ACHN (cell line): Measurements from ENCODE around the gene RNF126.

Experiments
- DNase-seq: peaks from one replicate; pipeline ENCODE4 v3.0.0-alpha.2; 2015
- in situ Hi-C: cut with HindIII; loops from 2 replicates; pipeline ENCODE4 v1.10.0; 2017; ENCODE audit warnings: low sequenced_read_pairs, low pct_ligation_motif_present, low pct_unique_long_range_greater_than_20kb

RNF126 gene

DNA sequence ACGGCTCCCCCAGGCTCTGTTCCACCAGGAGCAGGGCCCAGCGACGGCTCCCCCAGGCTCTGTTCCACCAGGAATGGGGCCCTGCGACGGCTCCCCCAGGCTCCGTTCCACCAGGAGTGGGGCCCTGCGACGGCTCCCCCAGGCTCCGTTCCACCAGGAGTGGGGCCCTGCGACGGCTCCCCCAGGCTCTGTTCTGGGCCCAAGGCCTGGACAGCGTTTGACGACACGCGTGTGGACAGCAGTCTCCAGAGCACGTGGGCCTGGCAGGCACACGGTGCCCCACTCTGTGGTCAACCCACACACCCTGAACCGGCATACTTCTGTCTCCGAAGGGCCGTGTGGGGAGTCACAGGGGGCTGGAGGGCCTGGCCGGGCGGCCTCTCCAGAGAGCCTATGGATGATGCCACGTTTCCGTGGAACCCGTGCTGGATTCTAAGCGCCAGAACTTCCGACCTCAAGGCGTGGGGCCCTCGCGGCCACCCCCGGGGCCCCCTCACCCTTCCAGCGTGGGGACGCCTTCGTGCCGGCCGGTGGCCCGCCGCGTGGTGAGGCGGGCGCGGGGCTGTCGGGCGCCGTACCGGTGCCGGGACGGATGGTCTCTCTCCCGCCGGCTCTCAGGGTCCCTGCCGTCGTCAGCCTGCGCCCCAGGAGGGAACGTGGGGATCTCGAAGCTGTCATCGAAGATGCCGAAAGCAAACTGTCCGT lies 11.7 kb downstream of the RNF126 start:
- in situ Hi-C loops, result no loop called here
- DNase-seq, result no peak

DNA sequence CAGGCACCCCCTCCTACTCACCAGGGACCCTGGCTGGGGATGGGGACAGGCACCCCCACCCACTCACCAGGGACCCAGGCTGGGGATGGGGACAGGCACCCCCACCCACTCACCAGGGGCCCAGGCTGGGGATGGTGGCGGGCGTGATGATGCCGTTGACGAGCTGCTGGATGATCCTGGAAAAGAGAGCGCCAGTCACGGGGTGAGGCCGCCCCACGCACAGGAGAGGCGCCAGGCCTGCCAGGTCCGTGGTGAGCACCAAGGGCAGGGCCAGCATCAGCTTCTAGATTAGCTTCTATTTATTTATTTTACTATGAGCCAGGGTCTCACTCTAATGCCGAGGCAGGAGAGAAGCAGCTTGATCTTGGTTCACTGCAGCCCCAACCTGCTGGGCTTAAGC lies 12.9 kb downstream of the RNF126 start:
- in situ Hi-C loops, result no loop called here
- DNase-seq, result no peak

DNA sequence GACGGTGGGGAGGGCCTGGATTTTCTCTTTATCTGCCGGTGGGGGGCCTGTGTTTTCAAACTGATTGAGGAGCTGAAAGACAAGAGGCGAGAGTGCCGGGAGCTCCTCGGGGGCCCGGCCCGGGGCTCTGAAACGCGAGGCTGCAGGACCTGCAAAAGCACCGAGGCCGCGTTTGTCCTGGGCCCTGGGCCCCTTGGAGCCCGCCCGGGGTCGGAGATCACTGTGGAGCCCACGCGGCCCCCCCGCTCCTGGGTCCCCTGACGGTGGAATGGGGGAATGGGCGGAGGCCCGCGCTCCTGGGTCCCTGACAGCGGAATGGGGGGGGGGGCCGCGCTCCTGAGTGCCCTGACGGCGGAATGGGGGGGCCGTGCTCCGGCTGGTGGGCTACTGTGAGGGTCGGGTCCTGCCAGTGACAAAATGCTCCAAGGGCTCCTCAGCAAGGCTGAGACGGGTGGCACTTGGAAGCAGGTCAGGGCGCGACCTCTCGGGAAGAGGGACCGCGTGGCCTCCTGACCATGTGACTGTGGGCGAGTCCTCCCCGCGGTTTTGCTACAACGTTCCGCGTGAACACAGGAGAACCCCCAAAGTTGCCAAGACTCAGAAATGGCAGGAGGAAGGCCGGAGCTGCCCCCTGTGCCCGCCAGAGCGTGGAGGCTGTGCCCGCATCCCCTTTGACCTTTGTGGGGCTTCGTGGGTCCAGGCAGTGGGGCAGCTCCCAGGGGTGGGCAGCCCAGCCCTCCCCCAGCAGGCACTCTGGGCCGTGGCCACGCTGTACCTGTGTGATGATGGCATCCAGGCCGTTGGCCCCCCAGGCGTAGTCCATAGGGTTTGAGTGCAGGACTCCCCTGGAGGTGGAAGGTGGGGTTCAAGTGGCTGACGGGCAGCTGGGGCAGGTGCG lies 13.9 kb downstream of the RNF126 start:
- in situ Hi-C loops, result no loop called here
- no peak for DNase-seq

DNA sequence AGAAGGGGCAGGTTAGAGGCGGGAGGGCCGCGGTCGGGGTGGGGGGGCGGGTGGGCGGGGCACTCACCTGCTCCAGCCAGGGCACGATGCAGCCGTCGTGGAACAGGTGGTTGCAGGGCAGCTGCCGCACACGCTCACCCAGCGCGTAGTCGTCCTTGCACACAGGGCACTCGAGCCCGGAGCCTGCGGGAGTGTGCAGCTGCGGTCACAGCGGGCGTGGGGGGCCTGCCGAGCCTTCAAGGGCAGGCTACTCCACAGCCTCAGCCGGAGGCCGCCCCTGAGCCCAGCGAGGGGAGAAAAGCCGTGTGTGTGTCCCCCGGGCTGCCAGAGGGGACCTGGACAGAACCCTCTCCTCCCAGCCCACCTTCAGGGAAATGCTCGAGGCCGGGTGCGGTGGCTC lies 14.7 kb downstream of the RNF126 start:
- no peak for DNase-seq
- in situ Hi-C loops, result no loop called here

DNA sequence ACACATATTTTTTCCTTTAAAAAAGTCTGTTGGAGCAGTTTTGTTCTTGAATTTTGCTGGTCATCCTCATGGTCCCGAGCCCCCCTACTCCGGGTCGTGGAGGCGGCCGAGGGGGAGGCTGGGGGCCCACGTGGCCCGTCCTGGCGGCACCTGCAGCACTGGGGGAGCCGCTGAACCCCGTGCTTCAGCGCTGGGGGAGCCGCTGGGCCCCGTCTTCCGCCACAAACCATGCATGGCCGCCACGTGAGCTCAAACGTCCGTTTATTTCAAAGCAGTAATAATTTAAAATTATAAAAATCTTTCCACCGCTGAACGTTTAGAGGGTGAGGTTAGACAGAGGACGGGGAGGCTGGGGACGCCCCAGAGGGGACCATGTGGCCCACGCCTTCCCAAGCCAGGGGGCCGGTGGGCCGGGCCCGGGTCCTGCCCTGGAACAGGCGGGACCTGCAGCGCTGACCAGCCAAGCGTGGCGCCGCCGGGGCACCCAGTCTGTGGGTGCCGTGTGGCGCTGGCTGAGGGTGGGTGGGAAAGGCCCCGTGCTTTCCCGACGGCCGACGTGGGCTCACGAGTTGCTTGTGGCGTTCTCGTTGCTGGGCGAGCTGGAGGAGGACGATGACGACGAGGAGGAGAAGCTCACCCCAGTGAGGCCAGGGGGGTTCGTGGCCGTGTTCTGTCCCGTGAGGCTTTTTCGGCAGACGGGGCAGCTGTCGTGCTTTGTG lies 15.3 kb downstream of the RNF126 start:
- in situ Hi-C loops, result no loop called here
- DNase-seq, result no peak

DNA sequence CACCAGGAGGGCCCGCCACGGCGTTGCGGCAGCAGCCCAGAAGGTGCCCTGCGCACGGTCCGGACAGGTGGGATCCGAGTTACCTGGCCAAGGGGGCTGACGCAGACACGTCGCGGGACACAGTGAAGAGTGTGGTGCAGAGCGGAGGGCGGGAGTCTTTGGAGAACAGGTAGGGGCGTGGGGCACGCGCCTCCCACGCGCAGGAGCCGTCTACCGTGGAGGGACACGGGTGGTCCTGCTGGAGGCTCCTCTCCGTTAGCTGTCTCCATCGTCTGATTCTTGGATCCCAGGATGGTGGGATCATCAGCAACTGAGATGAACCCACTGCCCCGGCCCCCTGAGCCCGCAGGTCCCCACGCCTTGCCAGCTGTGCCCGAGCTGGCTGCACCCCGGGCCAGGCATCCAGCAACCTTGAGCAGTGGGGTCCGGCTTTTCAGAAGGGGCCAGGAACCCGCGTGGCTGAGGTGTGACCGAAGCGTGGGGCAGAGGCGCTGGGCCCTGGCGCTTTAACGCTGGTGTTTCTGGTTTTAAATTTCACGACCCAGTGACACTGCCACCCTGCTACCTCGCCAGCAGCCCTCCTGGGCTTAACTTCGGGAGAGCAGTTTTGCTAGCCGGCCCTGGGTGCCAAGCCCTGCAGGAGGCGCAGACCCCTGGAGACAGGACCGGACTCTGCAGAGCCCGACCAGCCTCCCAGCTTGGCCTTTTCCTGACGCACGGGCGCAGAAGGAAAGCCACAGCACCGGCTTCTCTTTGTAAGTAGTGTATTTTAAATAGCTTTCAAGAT lies 16.0 kb downstream of the RNF126 start:
- no peak for DNase-seq
- in situ Hi-C loops, result no loop called here

DNA sequence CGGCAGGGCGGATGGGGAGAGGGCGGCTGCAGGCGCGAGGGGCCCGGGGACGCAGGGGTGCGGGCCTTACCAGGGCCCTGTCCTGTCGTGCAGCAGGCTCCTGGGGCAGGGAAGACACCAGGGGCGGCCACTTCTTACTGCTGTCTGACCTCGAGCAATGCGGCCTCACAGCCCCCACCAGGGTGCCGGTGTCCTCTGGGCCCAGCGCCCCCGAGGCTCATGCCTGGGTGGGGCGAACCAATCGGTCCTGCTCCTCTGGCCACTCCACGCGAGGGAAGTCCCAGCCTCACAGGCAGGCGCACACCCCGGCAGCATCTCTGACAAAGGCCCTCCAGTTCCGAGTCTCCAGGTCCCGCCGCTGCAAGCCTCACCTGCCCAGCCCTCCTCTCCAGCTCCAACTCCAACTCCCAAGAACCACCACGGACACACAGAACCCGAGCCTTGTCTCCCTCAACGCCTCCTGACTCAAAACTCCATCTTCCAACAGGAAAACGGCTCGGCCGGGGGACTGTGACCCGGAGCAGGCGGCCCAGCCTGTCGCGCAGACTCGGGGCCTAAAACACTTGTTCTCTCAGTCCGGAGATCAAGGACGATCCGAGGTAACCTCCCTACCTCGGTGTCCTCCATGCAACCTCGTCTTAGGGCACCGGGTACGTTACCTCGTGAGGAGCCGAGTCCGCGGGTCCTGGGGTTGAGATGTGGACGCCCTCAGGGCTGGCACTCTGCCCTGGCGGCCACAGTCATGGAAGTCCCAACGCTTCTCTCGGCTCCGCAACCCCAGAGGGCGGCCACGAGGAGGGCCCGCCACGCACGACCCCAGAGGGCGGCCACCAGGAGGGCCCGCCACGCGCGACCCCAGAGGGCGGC lies 16.9 kb downstream of the RNF126 start:
- in situ Hi-C loops, result no loop called here
- DNase-seq, result no peak

DNA sequence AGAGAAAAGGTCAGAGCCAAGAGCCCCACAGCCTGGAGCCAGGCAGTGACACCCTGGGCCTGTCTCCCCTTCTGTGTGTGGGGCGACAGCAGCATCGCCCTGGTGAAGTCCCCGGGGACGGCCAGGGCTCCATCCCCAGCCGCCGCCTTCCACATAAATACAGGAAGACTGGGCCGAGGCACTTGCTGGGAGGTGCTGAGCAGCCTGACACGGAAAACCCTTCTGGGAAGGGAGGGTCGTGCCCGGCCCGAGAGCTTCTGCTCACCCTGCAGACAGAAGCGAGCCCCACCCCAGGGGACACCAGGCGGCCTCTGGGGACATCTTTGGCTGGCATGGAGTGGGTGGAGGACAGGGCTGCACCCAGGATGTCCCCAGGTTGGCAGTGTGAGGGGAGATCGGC lies 18.2 kb downstream of the RNF126 start:
- DNase-seq, result no peak
- in situ Hi-C loops, result no loop called here

DNA sequence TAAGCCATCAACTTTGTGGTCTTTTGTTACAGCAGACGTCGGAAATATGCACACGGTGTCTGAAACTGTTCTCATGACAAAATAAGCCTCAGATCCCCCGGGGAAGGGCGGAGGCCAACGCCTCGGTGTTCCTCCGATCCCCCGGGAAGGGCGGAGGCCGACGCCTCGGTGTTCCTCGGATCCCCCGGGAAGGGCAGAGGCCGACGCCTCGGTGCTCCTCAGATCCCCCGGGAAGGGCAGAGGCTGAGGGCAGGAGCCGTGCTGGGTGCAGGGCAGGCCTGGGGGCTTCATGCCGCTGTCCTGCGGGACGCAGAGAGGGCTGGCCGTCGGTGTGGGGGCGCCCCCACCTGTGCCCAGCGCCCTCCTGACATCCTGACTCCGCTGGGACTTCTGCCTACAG lies 18.7 kb downstream of the RNF126 start:
- in situ Hi-C loops, result no loop called here
- DNase-seq, result no peak

DNA sequence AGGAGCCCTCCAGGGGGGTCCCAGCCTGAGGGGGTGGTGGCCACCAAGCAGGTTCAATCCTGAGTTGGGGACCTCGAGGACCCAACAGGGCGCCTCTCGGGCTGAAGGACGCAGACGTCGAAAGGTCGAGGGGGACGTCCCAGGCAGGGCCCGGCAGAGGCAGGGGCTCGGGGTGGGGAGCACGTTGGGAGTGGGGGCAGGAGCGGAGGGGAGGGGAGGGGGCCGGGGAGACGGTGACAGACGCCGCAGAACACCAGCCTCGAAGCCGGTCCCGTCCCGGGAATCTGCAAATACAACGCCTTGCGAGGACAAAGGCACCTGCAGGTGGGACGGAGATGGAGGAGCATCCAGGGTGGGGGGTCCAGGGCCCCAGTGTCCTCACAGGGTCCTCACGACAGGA lies 19.3 kb downstream of the RNF126 start:
- DNase-seq, result no peak
- in situ Hi-C loops, result no loop called here

DNA sequence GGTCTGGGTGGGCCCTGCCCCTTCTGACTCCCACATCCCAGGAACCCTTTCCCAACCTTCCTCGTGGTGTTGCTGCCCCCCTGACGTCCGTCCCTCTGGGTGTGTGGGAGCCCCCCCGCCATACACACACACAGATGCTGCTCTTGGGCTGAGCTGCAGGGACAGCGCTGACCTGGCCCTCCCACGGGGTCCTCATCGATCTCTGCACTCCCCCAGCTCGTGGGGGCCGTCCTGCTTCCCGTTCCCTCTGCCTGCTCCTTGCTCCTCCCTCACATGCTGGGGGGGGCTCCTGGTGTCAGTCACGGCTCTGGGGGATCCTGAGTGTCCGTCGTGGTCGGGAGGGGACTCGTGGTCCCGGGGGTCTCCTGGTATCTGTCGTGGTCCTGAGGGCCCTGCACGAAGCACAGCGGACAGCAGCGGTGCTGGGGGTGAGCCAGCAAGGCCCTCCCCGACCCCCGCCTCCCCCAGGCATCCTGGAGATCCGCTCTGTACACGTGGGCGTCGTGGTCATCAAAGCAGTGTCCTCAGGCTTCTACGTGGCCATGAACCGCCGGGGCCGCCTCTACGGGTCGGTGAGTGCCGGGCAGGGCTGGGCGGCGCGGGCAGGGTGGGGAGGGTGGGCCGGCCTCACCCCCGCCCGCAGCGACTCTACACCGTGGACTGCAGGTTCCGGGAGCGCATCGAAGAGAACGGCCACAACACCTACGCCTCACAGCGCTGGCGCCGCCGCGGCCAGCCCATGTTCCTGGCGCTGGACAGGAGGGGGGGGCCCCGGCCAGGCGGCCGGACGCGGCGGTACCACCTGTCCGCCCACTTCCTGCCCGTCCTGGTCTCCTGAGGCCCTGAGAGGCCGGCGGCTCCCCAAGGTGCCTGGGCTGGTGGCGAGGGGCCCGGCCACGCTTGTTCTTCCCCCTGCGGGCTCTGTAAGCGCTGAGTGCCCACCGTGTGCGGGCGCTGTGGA lies 20.0 kb downstream of the RNF126 start:
- in situ Hi-C loops, result no loop called here
- no peak for DNase-seq

DNA sequence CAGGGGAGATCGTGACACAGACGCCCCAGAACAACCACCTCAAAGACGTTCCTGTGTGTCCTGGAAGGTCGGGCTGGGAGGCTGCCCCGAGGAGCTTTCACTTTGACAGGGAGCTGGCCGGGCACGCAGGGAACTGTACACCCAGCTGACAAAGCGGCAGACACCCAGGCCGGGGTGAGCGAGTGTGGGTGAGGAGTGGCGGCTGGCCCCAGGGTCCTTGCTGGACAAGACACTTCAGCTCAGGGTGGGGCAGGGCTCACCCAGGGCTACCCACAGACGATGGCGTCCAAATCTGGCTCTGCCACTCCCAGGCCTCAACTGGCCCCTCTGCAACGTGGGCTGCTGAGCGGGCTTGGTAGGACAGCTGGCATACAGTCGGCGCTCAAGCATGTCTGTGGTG lies 21.3 kb downstream of the RNF126 start:
- DNase-seq, result no peak
- in situ Hi-C loops, result no loop called here

DNA sequence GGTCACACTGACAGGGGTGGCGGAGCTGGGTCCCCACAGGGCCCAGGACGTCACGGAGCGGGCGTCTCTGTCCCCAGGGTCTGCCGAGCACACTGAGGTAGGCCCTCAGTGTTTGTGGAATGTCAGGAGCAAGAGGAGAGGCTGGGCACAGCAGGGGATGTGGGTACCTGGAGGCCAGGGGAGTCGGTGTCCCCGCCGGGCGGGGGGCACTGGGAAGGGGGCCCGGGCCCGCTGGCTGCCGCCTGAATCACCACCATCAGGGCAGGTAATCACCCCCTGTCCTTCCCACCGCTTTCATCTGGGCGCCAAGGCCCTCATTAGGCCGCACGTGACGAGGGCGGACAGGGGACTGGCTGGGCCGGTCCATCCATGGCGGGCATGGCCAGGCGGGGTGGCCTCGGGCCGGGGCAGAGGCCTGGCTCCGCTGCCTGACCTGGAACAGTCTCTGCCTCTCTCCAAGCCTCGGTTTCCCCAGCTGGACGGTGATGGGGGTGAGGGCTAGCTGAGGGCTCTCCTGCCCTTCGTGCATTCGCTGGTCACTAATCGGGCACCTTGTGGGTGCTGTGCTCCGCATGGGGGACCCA lies 22.3 kb downstream of the RNF126 start:
- DNase-seq, result no peak
- in situ Hi-C loops, result no loop called here

DNA sequence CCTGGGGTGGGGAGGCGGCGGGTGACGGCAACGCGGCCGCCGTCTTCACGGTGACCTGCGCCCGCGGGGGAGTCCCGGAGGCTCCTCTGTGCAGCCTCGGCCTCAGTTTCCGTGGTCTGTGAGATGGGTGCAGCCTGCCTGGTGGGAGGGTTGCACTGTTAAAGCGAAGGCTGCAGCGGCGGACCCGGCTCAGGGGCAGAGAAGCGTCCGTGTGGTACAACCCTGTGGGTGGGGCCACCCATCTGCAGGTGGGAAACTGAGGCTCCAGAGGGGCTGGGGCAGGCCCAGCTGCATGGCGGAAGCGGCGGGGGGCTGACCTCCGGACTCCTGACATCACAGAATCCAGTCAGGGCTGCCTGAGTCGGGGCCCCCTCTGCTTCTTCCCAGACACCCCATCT lies 22.9 kb downstream of the RNF126 start:
- in situ Hi-C loops, result no loop called here
- no peak for DNase-seq

DNA sequence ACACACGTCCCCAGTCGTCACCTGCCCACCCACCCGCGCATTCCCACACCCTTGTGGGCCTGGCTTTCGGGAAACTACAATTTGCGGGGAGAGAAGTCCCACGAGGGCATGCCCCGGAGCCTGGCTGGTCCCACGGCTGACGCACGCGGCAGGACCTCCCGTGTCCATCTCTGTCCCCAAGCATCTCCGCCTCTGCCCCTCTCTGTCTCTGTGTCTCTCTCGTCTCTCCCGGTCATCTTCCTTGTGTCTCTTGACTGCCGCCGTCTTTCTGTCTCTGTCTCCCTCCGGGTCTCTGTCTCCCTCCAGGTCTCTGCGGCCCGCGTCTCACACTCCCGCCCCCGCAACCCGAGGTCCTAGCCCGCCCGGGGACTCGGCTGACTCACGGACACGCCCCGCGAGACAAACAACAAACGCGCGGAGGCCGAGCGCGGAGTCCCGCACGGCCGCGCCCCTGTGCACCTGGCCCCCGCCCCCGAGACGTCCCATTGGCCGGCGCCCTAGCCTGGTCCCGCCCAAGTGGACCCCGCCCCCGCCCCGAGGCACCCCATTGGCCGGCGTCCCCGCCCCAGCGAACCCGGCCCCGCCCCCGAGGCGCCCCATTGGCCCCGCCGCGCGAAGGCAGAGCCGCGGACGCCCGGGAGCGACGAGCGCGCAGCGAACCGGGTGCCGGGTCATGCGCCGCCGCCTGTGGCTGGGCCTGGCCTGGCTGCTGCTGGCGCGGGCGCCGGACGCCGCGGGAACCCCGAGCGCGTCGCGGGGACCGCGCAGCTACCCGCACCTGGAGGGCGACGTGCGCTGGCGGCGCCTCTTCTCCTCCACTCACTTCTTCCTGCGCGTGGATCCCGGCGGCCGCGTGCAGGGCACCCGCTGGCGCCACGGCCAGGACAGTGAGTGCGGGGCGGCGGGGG lies 23.5 kb downstream of the RNF126 start, which contains the start of gene FGF22:
TSS of gene FGF22 (plus strand) at position 627 of the 908 bp plus-strand sequence. CDS start at position 674, 47 bp downstream.
- in situ Hi-C loops, result no loop called here
- DNase-seq, result peak; percentile 84

DNA sequence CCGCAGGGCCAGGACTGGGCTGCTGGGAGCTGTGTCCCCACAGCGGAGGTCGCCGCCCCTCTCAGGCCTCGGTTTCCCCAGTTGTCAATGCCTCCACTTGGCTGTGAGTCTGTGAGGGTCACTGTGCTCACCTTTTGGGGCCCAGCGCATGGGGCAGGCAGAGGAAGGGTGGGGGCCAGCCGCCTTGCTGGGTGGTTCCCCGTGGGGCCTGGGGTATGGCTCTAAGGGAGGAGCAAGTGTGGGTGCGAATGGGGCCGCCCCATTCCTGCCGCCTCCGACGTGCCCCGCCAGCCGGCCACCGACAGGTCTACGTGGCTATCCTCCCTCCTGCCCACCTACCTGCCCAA lies 24.1 kb downstream of the RNF126 start:
- in situ Hi-C loops, result no loop called here

More for the DNA sequence above, 24.1 kb downstream of the RNF126 start:
- DNase-seq, result no peak
